ENCODE results near the gene FAM171A1.
"Not testable (repeated sequence)": the region's sequence is repeated elsewhere in the genome, so short reads cannot be mapped to it uniquely, and the experiment has no call there.

Gene FAM171A1

DNA sequence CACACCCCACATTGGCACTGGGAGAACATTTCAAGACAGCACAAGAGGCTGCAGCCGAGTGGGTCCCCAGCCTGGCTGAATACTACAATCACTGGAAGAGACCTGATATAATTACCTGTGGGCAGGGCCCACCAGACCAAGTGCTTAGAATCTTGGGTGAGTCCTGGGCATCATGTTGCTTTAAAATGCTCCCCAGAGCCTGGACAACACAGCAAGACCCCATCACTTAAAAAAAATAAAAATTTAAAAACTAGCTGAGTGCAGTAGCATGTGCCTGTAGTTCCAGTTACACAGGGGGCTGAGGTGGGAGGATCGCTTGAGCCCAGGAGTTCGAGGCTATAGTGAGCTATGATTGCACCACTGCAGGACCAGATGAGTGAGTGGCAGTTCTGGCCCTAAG lies 28.1 kb downstream of the FAM171A1 start:
- DNase-seq = no peak

DNA sequence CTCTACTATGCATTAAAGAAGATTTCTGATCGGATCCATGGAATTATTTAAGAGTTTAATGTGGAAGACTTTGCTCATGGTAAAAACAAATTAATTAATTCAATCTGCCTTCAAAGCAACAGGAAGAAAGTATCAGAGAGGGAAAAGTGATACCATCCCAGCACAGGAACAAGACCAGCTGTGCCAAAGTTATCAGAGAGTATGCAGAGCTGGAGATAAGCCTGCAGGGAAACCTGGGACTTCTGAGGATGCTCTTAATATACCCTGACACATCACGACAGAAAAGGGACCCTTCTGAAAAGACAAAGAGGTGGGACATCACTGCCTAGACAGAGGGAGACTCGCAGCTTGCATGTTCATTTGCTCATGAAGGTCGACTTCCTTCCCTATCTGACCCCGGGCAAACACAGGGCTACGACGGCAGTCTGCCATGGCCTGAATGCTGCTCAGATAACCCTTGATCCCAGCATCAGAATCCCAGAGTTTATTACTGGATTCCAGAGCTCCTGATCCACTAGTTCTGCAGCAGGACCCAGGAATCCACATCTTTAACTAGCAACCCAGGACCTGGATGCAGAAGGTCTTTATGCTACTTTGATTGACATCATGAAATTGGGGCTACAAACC lies 29.5 kb downstream of the FAM171A1 start:
- no peak for DNase-seq

DNA sequence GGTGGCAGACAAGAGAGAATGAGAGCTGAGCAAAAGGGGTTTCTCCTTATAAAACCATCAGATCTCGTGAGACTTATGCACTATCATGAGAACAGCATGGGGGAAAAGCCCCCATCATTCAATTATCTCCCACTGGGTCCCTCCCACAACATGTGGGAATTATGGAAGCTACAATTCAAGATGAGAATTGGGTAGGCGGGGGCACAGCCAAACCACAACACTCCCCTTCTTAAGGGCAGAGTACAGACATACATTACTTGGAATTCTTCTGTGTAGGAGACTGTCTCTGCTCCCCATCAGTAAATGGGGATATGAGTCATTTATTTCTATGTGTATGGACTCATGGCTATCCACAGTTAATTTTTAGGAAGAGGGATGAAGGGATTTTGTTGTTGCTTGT lies 31.2 kb downstream of the FAM171A1 start:
- DNase-seq = no peak

DNA sequence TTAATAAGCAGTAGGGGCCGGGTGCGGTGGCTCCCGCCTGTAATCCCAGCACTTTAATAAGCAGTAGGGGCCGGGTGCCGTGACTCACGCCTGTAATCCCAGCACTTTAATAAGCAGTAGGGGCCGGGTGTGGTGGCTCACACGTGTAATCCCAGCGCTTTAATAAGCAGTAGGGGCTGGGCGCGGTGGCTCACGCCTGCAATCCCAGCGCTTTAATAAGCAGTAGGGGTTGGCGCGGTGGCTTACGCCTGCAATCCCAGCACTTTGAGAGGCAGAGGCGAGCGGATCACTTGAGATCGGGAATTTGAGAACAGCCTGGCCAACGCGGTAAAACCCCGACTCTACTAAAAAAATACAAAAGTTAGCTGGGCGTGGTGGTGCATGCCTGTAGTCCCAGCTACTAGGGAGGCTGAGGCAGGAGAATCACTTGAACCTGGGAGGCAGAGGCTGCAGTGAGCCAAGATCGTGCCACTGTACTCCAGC lies 33.6 kb downstream of the FAM171A1 start:
- DNase-seq = not testable (repeated sequence)

DNA sequence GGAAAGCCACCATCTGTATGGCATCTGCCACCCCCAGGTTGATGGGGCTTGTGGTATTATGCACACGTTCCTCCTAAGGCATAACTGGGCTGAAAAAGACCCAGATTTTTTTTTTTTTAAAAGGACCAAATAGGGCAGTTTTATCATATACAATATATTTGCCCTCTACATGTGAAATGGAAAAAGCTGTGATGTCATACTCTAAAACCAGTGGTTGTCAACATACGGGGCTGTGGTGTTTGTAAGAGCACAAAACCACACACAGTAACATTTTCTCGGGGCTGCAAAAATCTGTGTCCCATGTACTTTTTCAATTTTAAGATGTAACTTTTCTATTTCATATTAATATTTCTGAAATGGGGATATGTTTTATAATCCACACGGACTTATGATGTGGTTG lies 34.9 kb downstream of the FAM171A1 start:
- no peak for DNase-seq

DNA sequence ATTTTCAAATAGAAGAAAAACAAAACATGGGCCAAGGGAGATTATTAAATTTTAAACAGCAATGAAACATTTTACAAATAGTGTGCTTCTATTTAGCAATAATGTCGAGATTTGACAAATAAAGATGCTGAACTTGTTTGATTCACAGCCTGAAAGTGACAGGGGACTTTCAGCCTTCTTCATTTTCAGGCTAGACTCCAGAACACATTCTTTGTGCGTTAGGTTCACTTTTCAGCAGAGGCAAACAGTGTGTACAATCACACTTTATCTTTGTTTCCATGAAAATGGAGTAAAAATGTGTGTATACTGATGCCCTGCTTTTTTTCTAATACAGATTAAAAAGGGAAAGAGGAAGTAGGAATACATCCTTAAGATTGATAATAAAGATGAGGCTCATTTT lies 35.6 kb downstream of the FAM171A1 start:
- DNase-seq = no peak

DNA sequence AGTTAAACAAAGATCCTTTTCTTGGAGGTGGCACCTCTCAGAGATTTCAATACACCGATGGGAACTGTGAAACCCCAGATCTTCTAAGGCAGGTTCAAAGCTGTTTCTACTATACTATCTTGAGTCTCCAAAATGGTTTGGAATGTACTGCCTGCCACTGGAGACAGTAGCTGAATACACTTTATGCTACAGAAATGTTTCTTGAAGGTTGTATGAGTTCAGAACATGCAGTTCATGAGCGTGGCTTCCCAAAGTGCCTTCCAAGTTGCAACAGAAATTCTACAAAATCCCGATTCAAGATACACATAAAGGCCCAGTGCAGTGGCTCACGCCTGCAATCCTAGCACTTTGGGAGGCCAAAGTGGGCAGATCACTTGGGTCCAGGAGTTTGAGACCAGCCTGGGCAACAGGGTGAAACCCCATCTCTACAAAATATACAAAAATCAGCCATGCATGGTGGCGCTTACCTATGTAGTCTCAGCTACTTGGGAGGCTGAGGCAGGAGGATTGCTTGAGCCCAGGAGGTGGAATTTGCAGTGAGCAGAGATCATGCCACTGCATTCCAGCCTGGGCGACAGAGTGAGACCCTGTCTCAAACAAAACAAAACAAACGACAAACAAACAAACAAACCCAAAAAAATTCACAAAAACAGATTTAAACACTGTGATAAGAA lies 36.3 kb downstream of the FAM171A1 start:
- DNase-seq = no peak

DNA sequence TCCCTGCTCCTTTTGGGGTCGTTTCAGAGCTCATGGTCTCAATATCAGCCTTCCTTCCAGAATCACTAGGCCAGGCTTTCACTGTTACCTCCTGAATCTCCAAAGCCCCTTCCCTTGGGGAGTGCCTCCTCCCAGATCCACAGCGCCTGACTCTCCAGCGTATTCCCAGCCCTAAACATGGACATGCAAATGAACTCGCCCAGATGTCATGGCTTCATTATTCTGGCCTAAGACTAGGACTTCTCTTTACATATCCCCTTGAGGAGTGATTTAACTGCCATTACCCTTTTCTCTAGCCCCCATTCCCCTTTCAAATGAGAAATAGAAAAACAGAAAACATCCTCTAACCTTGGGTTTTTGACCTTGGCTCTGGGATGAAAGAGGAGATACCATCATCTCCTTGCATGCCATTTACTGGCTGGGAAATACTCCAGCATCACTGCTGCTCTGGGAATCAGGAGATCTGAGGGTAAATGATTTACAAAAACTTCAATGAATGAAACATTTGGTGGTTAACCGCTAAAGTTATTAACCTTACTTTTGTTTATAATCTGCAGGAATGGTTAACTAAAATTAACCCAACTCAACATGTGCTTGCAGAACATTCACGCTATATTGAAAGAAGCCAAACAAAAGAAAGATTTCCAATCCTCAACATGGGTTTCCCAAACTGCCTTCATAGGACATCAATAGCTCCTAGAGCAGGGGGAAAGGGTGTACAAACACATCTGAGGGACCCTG lies 37.0 kb downstream of the FAM171A1 start:
- no peak for DNase-seq

DNA sequence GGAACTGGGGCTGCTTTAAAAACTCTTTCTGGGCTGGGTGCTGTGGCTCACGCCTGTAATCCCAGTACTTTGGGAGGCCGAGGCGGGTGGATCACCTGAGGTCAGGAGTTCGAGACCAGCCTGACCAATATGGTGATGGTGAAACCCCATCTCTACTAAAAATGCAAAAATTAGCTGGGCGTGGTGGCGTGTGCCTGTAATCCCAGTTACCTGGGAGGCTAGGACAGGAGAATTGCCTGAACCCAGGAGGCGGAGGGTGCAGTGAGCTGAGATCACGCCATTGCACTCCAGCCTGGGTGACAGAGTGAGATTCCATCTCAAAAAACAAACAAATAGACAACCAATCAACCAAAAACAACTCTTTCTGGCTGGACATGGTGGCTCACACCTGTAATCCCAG lies 37.9 kb downstream of the FAM171A1 start:
- DNase-seq = not testable (repeated sequence)

DNA sequence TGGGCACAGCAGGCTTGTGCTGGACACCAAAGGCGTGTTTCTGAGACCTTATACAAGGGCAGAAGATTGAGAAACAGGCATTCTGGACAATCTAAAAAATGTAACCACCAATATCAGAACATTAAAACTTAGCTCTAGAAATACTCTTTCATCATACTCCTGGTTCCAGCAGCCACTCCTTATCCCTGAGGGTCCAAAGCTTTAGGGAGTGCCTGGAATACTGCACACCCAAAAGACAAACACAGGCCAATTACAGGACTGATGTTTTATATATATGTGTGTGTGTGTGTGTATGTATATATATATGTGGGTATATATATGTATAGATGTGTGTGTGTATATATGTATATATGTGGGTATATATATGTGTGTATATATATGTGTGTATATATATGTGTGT lies 39.6 kb downstream of the FAM171A1 start:
- no peak for DNase-seq

DNA sequence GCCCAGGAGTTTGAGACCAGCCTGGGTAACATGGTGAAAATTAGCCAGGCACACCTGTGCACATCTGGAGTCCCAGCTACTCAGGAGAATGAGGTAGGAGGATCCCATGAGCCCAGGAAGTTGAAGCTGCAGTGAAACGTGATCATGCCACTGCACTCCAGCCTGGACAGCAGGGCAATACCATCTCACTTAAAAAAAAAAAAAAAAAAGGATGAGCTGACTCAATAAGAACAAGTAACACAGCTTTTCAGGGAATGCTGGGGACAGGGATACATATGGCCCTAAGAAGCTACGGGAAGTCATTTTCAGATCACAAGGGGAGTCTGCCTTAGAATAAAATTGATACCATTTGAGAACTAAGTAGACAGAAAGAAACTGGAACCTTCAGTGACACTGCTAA lies 41.7 kb downstream of the FAM171A1 start:
- DNase-seq = no peak

DNA sequence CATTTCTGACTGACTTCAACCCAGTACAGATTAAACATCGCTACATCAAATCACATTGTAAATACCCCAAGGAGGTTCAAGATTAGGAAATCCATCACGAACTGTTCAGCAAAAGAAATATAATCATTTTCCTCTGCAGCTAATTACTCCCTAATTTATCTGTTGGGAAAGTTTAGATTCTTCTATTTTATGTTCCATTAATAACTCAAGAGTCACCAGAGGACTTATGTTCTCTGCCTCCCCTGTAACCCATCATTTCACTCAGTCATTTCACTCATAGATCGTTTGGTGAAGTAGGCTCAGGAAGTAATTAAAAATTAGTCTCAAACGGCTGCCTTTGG lies 45.2 kb downstream of the FAM171A1 start:
- no peak for DNase-seq

DNA sequence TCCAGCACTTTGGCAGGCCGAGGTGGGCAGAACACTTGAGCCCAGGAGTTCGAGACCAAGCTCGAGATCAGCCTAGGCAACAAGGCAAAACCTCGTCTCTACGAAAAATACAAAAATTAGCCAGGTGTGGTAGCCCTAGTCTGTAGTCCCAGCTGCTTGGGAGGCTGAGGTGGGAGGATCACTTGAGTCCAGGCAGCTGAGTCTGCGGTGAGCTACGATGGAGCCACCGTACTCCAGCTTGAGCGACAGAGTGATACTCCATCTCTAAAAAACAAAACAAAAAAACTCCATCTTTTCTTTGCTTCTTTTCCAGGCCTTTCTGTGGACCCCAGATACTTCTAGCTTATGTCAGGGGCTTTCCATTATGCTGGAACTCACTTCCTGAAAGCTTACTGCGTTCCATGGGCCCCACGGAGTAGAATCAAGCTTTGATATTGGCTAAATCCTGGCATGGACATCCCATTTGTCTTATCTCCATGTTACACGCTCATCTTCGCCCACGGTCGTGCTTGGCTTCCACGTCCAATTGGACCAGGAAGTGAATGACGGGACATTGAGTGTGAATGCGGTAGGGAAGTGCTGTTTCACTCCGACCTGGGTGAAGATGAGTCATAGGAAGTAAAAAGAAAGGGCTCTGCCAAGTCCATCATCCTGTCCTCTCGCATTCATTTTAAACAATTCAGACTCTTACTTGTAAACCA lies 45.7 kb downstream of the FAM171A1 start:
- no peak for DNase-seq

DNA sequence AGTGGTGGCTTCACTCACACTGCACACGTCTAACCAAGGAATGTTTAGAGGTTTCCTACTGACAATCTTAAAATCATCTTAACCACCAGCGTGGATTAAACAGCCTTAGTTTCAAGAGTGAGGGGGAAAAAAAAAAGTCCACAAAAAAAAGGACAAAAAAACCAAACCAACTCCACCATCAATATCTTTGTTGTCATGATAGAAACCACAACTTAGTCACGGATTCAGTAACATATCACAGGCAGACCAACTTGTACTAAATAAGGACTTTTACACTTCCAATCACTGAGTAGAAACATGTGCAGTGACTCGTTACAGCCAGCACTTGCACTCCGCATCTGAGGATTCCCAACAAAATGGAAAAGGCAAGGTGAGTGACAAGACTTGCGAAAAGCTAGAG lies 46.5 kb downstream of the FAM171A1 start:
- DNase-seq = no peak

DNA sequence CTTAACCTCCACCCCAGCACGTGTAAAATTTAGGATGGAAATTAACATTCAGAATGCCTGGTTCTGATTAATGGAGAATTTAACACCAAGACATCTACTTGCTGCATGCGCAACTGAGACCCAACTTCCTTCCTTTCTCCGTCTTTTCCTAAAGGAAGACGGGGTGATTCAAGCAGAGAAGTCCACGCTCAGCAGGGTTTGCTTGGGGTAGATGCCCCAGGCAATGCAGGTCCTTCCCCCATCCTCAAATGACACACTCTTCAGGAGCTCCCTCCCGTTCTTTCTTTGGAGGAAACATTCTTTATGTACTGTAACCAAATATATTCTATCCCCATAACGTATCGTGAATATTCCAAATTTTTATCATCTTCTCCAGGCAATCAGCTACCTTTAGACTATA lies 47.0 kb downstream of the FAM171A1 start:
- no peak for DNase-seq

DNA sequence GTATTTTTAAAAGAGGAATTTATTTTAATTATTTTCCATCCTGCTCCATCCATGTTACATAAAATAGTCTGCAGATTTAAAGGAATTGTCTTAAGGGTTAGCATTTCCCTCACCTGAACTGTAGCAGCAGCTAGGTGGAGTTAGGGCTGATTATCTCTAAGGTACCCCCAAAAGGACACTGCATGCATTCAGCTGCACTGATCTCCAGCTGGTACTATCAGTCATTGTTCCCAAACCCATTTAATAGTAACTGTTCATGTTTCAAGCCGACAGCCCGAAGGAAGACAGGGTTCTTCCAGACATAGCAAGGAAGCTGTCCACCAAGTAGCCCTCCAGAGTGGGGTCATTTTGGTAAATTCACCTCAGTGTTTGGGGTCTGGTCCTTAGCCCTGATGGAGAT lies 48.7 kb downstream of the FAM171A1 start:
- DNase-seq = no peak

DNA sequence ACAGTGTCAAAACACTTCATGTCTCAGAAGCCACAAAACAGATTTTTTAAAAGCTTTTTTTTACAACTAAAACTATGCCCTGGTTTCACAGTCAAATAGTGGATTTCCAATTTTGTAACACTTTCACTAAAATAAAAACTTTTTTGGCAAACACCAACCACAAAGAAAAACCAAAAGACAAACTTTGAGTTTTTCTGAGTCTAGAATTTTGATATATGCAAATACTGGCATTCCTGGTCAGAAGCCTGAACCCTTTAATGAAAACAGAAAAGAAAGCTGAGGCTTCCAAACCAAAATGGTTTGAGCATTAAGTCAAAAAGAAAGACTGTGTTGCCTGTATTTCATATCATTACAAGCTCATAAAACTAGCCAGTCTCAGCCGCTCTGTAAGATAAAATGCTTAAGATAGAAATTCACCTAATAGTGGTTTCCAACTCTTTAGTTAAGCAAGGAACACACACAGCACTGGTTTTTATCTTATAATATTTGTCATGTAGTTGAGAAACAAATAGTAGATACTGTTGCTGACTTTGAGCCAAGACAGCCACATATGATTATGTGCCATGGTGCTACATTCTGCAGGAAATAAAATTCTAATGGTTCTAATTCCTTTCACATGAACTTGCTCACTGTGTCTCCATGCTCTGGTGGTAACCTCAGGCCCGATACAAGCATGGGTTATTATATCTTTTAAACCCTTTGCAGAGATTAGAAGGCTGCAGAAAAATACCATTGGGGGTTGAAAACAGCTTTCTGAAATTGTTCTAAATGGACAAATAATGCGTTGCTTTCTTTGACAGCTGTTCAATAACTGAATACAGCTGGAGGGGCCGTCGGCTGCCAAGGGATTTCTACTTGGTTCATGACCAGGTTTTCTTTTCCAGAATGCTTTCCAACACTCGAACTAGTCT lies 49.4 kb downstream of the FAM171A1 start:
- no peak for DNase-seq

DNA sequence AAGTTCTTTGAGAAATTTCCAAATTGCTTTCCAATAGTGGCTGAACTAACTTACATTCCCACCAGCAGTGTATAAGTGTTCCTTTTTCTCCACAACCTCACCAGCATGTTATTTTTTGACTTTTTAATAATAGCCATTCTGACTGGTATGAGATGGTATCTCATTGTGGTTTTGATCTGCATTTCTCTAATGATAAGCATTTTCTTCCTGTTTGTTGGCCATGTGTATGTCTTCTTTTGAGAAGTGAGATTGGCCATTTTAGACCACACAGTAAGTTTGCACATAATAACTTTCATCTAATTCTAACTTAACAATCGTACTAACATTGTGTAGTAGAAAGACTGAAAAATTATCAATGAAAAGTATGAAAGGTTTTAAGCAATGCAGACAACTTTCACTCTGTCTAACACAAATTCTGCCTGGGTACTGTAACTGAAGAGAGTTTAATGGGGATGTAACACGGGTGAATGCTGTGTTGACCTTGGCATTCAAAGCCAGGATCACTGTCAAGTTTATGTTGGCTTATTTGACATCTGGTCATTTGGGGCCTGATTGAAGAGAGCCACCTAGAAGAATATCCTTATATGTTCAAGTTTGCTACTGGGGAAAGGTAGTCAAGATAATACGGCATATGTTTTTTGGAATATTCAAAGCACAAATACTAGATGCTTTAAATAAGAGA lies 50.4 kb downstream of the FAM171A1 start:
- DNase-seq = no peak

DNA sequence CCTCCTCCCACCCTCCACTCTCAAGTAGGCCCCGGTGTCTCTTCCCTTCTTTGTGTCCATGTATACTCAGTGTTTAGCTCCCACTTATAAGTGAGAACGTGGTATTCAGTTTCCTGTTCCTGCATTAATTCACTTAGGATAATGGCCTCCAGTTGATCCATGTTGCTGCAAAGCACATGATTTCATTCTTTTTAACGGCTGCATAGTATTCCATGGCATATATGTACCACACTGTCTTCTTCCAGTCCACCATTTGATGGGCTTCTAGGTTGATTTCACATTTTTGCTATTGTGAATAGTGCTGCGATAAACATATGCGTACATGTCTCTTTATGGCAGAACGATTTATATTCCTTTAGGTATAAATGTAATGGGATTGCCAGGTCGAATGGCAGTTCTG lies 51.0 kb downstream of the FAM171A1 start:
- no peak for DNase-seq

DNA sequence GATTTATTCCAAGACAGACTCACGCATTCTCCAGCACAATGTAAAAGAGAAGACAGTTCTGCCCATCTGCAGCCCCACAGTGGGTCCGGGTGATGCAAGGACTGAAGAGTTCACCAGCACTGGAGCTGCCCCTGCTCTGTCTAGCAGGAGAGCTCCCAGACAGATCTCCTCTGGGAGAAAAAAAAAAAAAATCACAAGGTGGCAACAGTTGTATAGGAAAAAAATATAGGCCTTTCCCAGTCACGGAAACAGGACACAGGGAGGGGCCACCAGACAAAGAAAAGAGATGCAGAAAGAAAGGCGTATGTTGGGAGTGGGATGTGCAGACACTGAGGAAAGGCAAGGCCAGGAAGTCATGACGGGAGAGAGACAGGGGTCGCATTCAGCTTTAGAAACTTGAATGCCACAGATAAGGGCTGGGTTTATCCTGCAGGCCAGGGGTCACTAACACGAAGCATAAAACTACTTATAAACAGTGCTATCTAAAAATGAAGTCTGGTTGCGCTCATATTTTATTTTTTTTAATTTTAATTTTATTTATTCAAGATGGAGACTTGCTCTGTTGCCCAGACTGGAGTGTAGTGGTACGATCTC lies 54.1 kb downstream of the FAM171A1 start:
- no peak for DNase-seq

DNA sequence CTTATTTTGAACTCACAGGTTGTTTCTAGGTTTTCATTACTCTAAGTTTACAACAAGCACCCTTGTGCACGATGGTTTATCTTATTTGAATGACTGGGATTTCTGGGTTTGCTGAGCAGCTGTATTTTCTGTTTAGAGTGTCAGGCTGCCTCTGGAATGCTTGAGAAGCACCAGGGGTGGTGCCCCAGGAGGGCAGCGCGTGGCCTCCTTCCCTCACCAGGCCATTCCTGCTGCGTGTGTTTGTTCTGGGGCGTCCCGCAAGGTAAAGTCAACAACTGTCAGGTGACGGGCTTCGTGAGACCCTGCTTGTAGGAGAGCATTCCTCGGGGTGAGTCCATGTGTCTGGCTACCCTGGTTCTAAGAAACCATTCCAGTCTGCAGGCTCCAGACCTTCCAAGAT lies 54.9 kb downstream of the FAM171A1 start:
- DNase-seq = no peak

DNA sequence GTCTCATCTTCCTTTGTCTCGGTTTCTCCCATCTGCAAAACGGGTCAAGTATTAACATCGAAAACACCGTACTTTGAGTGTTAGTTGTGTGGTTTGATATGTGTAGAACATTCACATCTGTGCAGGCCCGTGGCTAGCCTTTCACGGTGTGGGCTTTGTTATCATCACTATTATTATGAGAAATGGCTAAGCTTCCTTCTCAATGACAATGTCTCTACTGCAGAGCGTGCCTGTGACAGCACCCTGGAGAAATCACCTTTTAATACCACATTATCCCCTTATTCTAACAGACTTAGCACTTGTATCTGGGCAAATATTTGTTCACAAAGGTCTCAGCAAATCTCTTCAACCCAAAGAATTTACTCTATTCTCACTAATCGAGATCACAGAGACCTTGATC lies 55.8 kb downstream of the FAM171A1 start:
- DNase-seq = peak in 1 of 2 experiments; percentile 35

Data from cerebellar nuclear complex (tissue), 1 donor.